IMR-90 (cell line): Measurements from ENCODE around the gene NFASC. TPM values are rescaled to one million over a fixed set of nuclear protein-coding genes. Genes with fewer than 3 reads are reported as not detected.

Source experiments
- ATAC-seq: fragments of 200-7000 bp; cut with Tn5 transposase; 2 replicates; pipeline ENCODE4 v1.9.1; 2020; ENCODE audit warnings: low read depth, mild to moderate bottlenecking, moderate library complexity
- BruUV-seq: library from RNA; stranded (reverse); fragments of 400-500 nt; replicated peaks from 2 replicates; lab custom pipeline; 2021; lab: Mats Ljungman, UMichigan
- CTCF ChIA-PET: fragments of 300-600 bp; formaldehyde crosslinking; extraction: SDS; loops from one replicate; lab custom pipeline; 2021; ENCODE audit warnings: antibody characterized with exemption; lab: Yijun Ruan, JAX
- POLR2A ChIA-PET: fragments of 300-600 bp; sonication (Branson Sonifier 250); formaldehyde crosslinking; loops from one replicate; lab custom pipeline; 2022; ENCODE audit warnings: antibody characterized with exemption; ENCODE audit not compliant: unreplicated experiment; lab: Charles Lee
- DNase-seq: peaks from one replicate; pipeline ENCODE4 v3.0.0; 2013
- H2AFZ ChIP-seq: replicated peaks from 2 replicates; pipeline ENCODE3; 2013; ENCODE audit warnings: low read length, mild to moderate bottlenecking; ENCODE audit not compliant: poor library complexity
- H2AK5ac ChIP-seq: 2 replicates; pipeline ENCODE4 v1.6.1; 2013; ENCODE audit warnings: low read depth, low read length, inconsistent platforms
- H2AK9ac ChIP-seq: replicated peaks from 2 replicates; pipeline ENCODE3; 2013; ENCODE audit warnings: mild to moderate bottlenecking, low read depth, low read length, moderate library complexity; ENCODE audit not compliant: poor library complexity
- H2BK120ac ChIP-seq: 2 replicates; pipeline ENCODE4 v1.6.1; 2013; ENCODE audit warnings: low read depth, low read length, inconsistent platforms
- H2BK15ac ChIP-seq: 3 replicates; pipeline ENCODE4 v1.6.1; 2013; ENCODE audit warnings: low read depth, low read length, inconsistent platforms
- H2BK20ac ChIP-seq: 2 replicates; pipeline ENCODE4 v1.6.1; 2013; ENCODE audit warnings: low read depth, mild to moderate bottlenecking, inconsistent platforms, low read length, moderate library complexity
- H2BK5ac ChIP-seq: 2 replicates; pipeline ENCODE4 v1.6.1; 2013; ENCODE audit warnings: mild to moderate bottlenecking, low read depth, low read length, inconsistent platforms; ENCODE audit not compliant: poor library complexity, severe bottlenecking
- H3K14ac ChIP-seq: replicated peaks from 2 replicates; pipeline ENCODE4 v1.6.1; 2013; ENCODE audit warnings: low read depth, low read length, inconsistent platforms
- H3K18ac ChIP-seq: 2 replicates; pipeline ENCODE4 v1.6.1; 2013; ENCODE audit warnings: low read depth, low read length, control low read depth
- H3K23ac ChIP-seq: 2 replicates; pipeline ENCODE4 v1.6.1; 2013; ENCODE audit warnings: low read depth, low read length, inconsistent platforms
- H3K27ac ChIP-seq: 2 replicates; pipeline ENCODE4 v1.5.1; 2013; ENCODE audit warnings: mild to moderate bottlenecking, control low read depth, low read length; ENCODE audit not compliant: insufficient read depth
- H3K27me3 ChIP-seq: 2 replicates; pipeline ENCODE4 v1.6.1; 2013; ENCODE audit warnings: low read length; ENCODE audit not compliant: control insufficient read depth, insufficient read depth
- H3K36me3 ChIP-seq: 2 replicates; pipeline ENCODE4 v1.6.1; 2013; ENCODE audit warnings: low read length, mixed read lengths; ENCODE audit not compliant: control insufficient read depth, insufficient read depth
- H3K4ac ChIP-seq: 2 replicates; pipeline ENCODE4 v1.6.1; 2013; ENCODE audit warnings: low read depth, low read length, inconsistent platforms
- H3K4me1 ChIP-seq: 2 replicates; pipeline ENCODE4 v1.6.1; 2013; ENCODE audit warnings: low read length, mixed read lengths; ENCODE audit not compliant: control insufficient read depth, insufficient read depth
- H3K4me2 ChIP-seq: 2 replicates; pipeline ENCODE4 v1.6.1; 2013; ENCODE audit warnings: low read depth, mild to moderate bottlenecking, control low read depth, low read length, moderate library complexity
- H3K4me3 ChIP-seq: 2 replicates; pipeline ENCODE4 v1.5.1; 2013; ENCODE audit warnings: low read depth, mild to moderate bottlenecking, control low read depth, low read length, moderate library complexity; ENCODE audit not compliant: insufficient read depth
- H3K56ac ChIP-seq: 2 replicates; pipeline ENCODE4 v1.6.1; 2013; ENCODE audit warnings: low read length, inconsistent platforms; ENCODE audit not compliant: insufficient read depth; ENCODE audit errors: extremely low read depth
- H3K79me1 ChIP-seq, 2 experiments: 2 replicates each; pipeline ENCODE4 v1.6.1; 2013; ENCODE audit warnings: low read length in 2 of 2, inconsistent platforms in 1 of 2, low read depth in 1 of 2
- H3K9ac ChIP-seq: 2 replicates; pipeline ENCODE4 v1.6.1; 2013; ENCODE audit warnings: low read depth, low read length, control low read depth
- H3K9me1 ChIP-seq: 2 replicates; pipeline ENCODE4 v1.6.1; 2013; ENCODE audit warnings: low read length, inconsistent platforms; ENCODE audit not compliant: insufficient read depth
- H3K9me3 ChIP-seq: 2 replicates; pipeline ENCODE4 v1.6.1; 2013; ENCODE audit warnings: low read length; ENCODE audit not compliant: control insufficient read depth, insufficient read depth
- H4K20me1 ChIP-seq: 2 replicates; pipeline ENCODE4 v1.6.1; 2013; ENCODE audit warnings: low read length, inconsistent platforms; ENCODE audit not compliant: insufficient read depth
- H4K5ac ChIP-seq: 2 replicates; pipeline ENCODE4 v1.6.1; 2013; ENCODE audit warnings: mild to moderate bottlenecking, low read depth, low read length, control low read depth
- H4K8ac ChIP-seq, 2 experiments: 2 replicates each; pipeline ENCODE4 v1.6.1; 2013; ENCODE audit warnings: low read depth in 2 of 2, low read length in 2 of 2, control low read depth in 1 of 2, inconsistent platforms in 1 of 2
- H4K91ac ChIP-seq: 2 replicates; pipeline ENCODE4 v1.6.1; 2013; ENCODE audit warnings: low read depth, low read length, inconsistent platforms; ENCODE audit not compliant: insufficient read depth
- BHLHE40 ChIP-seq: fragments of 150-350 bp; IDR thresholded peaks from 2 replicates; pipeline ENCODE4 v1.6.1; 2016; ENCODE audit warnings: mild to moderate bottlenecking, low read depth, low read length
- CEBPB ChIP-seq: IDR thresholded peaks from 2 replicates; pipeline ENCODE4 v1.6.1; 2012; ENCODE audit warnings: low read depth, low read length, improper control_type of control experiment
- CHD1 ChIP-seq: IDR thresholded peaks from 2 replicates; pipeline ENCODE4 v1.6.1; 2012; ENCODE audit warnings: low read depth, low read length, improper control_type of control experiment
- FOS ChIP-seq: fragments of 150-350 bp; IDR thresholded peaks from 2 replicates; pipeline ENCODE4 v1.6.1; 2016; ENCODE audit warnings: low read depth, low read length
- MAFK ChIP-seq: IDR thresholded peaks from 2 replicates; pipeline ENCODE4 v1.6.1; 2012; ENCODE audit warnings: low read depth, low read length, improper control_type of control experiment
- MXI1 ChIP-seq: IDR thresholded peaks from 2 replicates; pipeline ENCODE4 v1.6.1; 2012; ENCODE audit warnings: low read depth, mild to moderate bottlenecking, low read length, moderate library complexity, borderline replicate concordance
- NFE2L2 ChIP-seq: fragments of 150-350 bp; IDR thresholded peaks from 2 replicates; pipeline ENCODE4 v1.6.1; 2016; ENCODE audit warnings: low read depth, mild to moderate bottlenecking, low read length
- POLR2A ChIP-seq: IDR thresholded peaks from 2 replicates; pipeline ENCODE4 v1.6.1; 2012; ENCODE audit warnings: mild to moderate bottlenecking, low read depth, low read length
- RAD21 ChIP-seq: IDR thresholded peaks from 2 replicates; pipeline ENCODE4 v1.6.1; 2012; ENCODE audit warnings: low read length, improper control_type of control experiment
- RCOR1 ChIP-seq: IDR thresholded peaks from 2 replicates; pipeline ENCODE4 v1.6.1; 2012; ENCODE audit warnings: mild to moderate bottlenecking, low read length, improper control_type of control experiment; ENCODE audit not compliant: insufficient replicate concordance
- RFX5 ChIP-seq: IDR thresholded peaks from 2 replicates; pipeline ENCODE4 v1.8.0; 2012; ENCODE audit warnings: low read depth, mild to moderate bottlenecking, low read length, moderate library complexity
- SMC3 ChIP-seq: fragments of 150-350 bp; IDR thresholded peaks from 2 replicates; pipeline ENCODE4 v1.6.1; 2016; ENCODE audit warnings: low read depth, mild to moderate bottlenecking, antibody characterized with exemption, low read length, moderate library complexity
- WGBS, 2 experiments: methylation state at CpG; one replicate each; pipeline versions ENCODE4 v1.1.5 to v1.1.7; 2013; ENCODE audit warnings: missing lambda C conversion rate in 2 of 2; ENCODE audit not compliant: insufficient read length in 1 of 2; ENCODE audit errors: extremely low coverage in 2 of 2; 5-methylcytosine and 5-hydroxymethylcytosine counted together
- dilution Hi-C: fragments of 300-500 bp; cut with HindIII; formaldehyde crosslinking; loops from one replicate; pipeline ENCODE4 v1.14.3; 2018; ENCODE audit warnings: low sequenced_read_pairs; ENCODE audit not compliant: unreplicated experiment
- in situ Hi-C: fragments of 300-500 bp; cut with MboI; formaldehyde crosslinking; loops from 3 replicates; pipeline ENCODE4 v1.14.3; 2019; ENCODE audit warnings: low sequenced_read_pairs, inconsistent platforms, mixed read lengths
- intact Hi-C: fragments of 100-400 bp; cut with micrococcal nuclease; formaldehyde crosslinking; loops from 2 replicates; pipeline ENCODE4 v1.10.0; 2022
- polyA plus RNA-seq, 3 experiments: library from polyadenylated mRNA; depleted of rRNA; stranded (reverse); fragments of >200 nt; gene quantifications; 2 replicates each; pipeline ENCODE4 v1.2.3, GENCODE V29; 2012; ENCODE audit warnings: low replicate concordance in 1 of 3
- total RNA-seq: library from RNA; depleted of rRNA; stranded (reverse); fragments of >200 nt; gene quantifications from 2 replicates; pipeline ENCODE4 v1.2.3, GENCODE V29; 2012
- TF ChIP-seq, protein P1 (sequence below): conservative IDR thresholded peaks from 2 replicates; pipeline ENCODE4 v1.5.1; 2012; ENCODE audit warnings: mild to moderate bottlenecking, low read depth, low read length, improper control_type of control experiment
- TF ChIP-seq, protein P2 (sequence below): fragments of 150-350 bp; IDR thresholded peaks from 2 replicates; pipeline ENCODE4 v1.6.1; 2016; ENCODE audit warnings: low read depth, mild to moderate bottlenecking, low read length, moderate library complexity, borderline replicate concordance
- TF ChIP-seq, protein P3 (sequence below): fragments of 150-350 bp; IDR thresholded peaks from 2 replicates; pipeline ENCODE4 v1.6.1; 2017; ENCODE audit warnings: mild to moderate bottlenecking, antibody characterized with exemption, low read length, low read depth

Gene NFASC
- total and polyA plus RNA-seq, 2 of the 4 experiments (the other 2 are of a cell fraction): 0.18 to 0.79 TPM

DNA sequence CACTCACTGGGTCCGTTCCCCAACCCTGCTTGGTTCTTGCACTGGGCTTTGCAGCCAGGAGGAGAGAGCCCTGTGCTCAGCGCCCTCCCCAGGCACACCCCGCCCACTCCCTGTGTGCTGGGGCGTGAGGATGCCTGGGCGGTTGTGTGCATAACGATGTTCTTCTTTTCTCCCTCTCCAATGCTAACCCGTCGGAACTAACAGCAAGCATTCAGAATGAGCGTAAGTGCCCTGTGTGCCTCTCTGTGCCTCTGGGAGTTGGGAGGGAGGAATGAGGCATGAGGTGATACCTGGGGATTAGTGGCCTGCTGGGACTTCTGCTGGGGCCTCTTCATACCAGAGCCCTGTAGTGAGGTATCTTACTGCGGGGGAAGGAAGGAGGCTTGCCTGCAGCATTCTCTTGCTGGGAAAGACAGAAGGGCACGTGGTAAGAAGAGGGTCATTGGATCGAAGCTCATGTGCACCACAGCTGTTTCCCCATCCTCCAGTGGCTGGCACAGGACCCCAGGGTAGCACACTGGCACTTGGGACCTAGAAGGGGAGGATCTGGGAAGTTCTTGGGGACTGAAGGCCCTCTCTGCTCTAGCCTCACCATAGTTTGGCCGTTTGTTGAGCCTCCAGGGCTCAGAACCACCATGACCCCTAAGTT lies 79.8 kb downstream of the NFASC start:
- Histone ChIP-seq H2BK5ac (no peak overlapping the region), H2AK9ac (no peak overlapping the region), H3K4me2 (no peak overlapping the region), H4K8ac (no peak overlapping the region), H3K27ac (no peak overlapping the region), H3K23ac (no peak overlapping the region), H3K4ac (no peak overlapping the region), H4K91ac (no peak overlapping the region), H3K27me3 (peaks cover 7% of the 10 kb centered on the region), H3K56ac (no peak overlapping the region), H3K9me1 (peaks cover 3% of the 10 kb centered on the region; the same call in 1 of the 2 replicates), H3K14ac (no peak overlapping the region), H2BK15ac (no peak overlapping the region), H3K4me3 (no peak overlapping the region), H3K79me1 (no peaks in the 10 kb centered on the region), H2BK120ac (no peak overlapping the region), H3K4me1 (no peaks in the 10 kb centered on the region), H3K9me3 (no peaks in the 10 kb centered on the region), H4K20me1 (no peaks in the 10 kb centered on the region), H2AFZ (no peak overlapping the region), H3K9ac (no peak overlapping the region), H4K5ac (no peak overlapping the region), H3K36me3 (no peaks in the 10 kb centered on the region), H2BK20ac (no peak overlapping the region), H2AK5ac (no peak overlapping the region), H3K18ac (no peak overlapping the region)
- TF ChIP-seq, protein P1, sequence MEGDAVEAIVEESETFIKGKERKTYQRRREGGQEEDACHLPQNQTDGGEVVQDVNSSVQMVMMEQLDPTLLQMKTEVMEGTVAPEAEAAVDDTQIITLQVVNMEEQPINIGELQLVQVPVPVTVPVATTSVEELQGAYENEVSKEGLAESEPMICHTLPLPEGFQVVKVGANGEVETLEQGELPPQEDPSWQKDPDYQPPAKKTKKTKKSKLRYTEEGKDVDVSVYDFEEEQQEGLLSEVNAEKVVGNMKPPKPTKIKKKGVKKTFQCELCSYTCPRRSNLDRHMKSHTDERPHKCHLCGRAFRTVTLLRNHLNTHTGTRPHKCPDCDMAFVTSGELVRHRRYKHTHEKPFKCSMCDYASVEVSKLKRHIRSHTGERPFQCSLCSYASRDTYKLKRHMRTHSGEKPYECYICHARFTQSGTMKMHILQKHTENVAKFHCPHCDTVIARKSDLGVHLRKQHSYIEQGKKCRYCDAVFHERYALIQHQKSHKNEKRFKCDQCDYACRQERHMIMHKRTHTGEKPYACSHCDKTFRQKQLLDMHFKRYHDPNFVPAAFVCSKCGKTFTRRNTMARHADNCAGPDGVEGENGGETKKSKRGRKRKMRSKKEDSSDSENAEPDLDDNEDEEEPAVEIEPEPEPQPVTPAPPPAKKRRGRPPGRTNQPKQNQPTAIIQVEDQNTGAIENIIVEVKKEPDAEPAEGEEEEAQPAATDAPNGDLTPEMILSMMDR: no peak
- TF ChIP-seq SMC3 (no peak), RCOR1 (no peak), NFE2L2 (no peak), BHLHE40 (no peak), CEBPB (no peak), RFX5 (no peak), MAFK (no peak), POLR2A (no peak), RAD21 (no peak), CHD1 (no peak), MXI1 (no peak), FOS (no peak)
- TF ChIP-seq, protein P2, sequence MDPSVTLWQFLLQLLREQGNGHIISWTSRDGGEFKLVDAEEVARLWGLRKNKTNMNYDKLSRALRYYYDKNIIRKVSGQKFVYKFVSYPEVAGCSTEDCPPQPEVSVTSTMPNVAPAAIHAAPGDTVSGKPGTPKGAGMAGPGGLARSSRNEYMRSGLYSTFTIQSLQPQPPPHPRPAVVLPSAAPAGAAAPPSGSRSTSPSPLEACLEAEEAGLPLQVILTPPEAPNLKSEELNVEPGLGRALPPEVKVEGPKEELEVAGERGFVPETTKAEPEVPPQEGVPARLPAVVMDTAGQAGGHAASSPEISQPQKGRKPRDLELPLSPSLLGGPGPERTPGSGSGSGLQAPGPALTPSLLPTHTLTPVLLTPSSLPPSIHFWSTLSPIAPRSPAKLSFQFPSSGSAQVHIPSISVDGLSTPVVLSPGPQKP: no peak
- TF ChIP-seq, protein P3, sequence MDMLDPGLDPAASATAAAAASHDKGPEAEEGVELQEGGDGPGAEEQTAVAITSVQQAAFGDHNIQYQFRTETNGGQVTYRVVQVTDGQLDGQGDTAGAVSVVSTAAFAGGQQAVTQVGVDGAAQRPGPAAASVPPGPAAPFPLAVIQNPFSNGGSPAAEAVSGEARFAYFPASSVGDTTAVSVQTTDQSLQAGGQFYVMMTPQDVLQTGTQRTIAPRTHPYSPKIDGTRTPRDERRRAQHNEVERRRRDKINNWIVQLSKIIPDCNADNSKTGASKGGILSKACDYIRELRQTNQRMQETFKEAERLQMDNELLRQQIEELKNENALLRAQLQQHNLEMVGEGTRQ: no peak
- intact Hi-C loops: no loop called here
- dilution Hi-C loops: no loop called here
- ATAC-seq: no peak
- ChIA-PET CTCF (no interaction called here), POLR2A (no interaction called here)
- WGBS, 2 experiments: no CpG with 5 or more reads among the region's 13 CpGs
- no peak for DNase-seq
- no TSS peak for BruUV-seq
- in situ Hi-C loops: no loop called here
